Measurements from ENCODE around the gene TSPAN12. TPM values are rescaled to one million over a fixed set of nuclear protein-coding genes. Genes with fewer than 3 reads are reported as not detected.

The TSPAN12 gene
- total and polyA plus RNA-seq, 2 donors (not counting 1 experiment from before 2014, with no cell fraction given) = not detected

- CTCF ChIA-PET = interaction anchor here (0.6 to 4.3 kb wide), 8 partner anchors 9 to 310 kb away, joined by 3 to 33 read pairs (median 4); no protein-coding TSS in a partner anchor
These were observed 60.8 kb downstream of the TSPAN12 start for GRCh38 chr7:120797026-120797645.

More at GRCh38 chr7:120797026-120797645, 60.8 kb downstream of the TSPAN12 start:
- Mint-ChIP-seq H3K4me3 (no peak overlapping the region), H3K9me3 (ENCODE audit: insufficient read depth) (no peaks in the 10 kb centered on the region), H3K27me3 (peaks cover 7% of the 10 kb centered on the region), H3K27ac (no peak overlapping the region), H3K4me1 (no peaks in the 10 kb centered on the region)
- Histone ChIP-seq H3K4me2 (replicated peaks; ENCODE audit: low read depth, low read length, poor library complexity, severe bottlenecking) (no peak overlapping the region), H3K9ac (ENCODE audit: low read length) (no peak overlapping the region), H4K20me1 (ENCODE audit: control insufficient read depth, insufficient read depth, low read length, poor library complexity, severe bottlenecking) (no peaks in the 10 kb centered on the region), H3K9me3 (ENCODE audit: control extremely low read depth in 1 of 3, control insufficient read depth in 2 of 3, insufficient read depth in 1 of 3, low read length in 2 of 3) (no peaks in the 10 kb centered on the region), H3K27ac (ENCODE audit: low read length in 2 of 2) (no peak overlapping the region), H2AFZ (ENCODE audit: insufficient read depth, low read depth, low read length, poor library complexity, severe bottlenecking) (no peak overlapping the region), H3K4me3 (ENCODE audit: control extremely low read depth in 1 of 5, extremely low read depth in 1 of 5, insufficient read depth in 1 of 5, low read depth in 2 of 5, low read length in 4 of 5) (no peak overlapping the region), H3K79me2 (ENCODE audit: control insufficient read depth, insufficient read depth, low read length) (no peaks in the 10 kb centered on the region), H3K36me3 (replicated peaks in 1 of 2; ENCODE audit: control extremely low read depth in 1 of 2, control insufficient read depth in 1 of 2, extremely low read depth in 1 of 2, insufficient read depth in 2 of 2, low read length in 1 of 2) (no peaks in the 10 kb centered on the region), H3K27me3 (replicated peaks in 1 of 4; ENCODE audit: control extremely low read depth in 1 of 4, control insufficient read depth in 3 of 4, insufficient read depth in 4 of 4, low read length in 3 of 4) (peaks cover 0 to 2% (median 0%) of the 10 kb centered on the region in 4 experiments), H3K4me1 (ENCODE audit: control insufficient read depth in 2 of 2, insufficient read depth in 2 of 2, low read length in 2 of 2) (no peaks in the 10 kb centered on the region)
- no peak for DNase-seq
- 87% methylated on average over 6 of the region's 7 CpGs for WGBS (ENCODE audit: insufficient coverage)
- ATAC-seq (ENCODE audit: low read depth) = no peak
- POLR2A ChIA-PET = no interaction called here
- intact Hi-C loops (cut with micrococcal nuclease) = loop anchor here (10.0 kb wide), 1 partner anchor 538 kb away; no protein-coding TSS in a partner anchor
- TF ChIP-seq EZH2 (IDR thresholded peaks at IDR 0.05; ENCODE audit: borderline replicate concordance, insufficient read depth, low read depth, low read length, poor library complexity, severe bottlenecking) = no peak
- no peak for TF ChIP-seq CTCF (IDR thresholded peaks at IDR 0.05)
